ENCODE data around the gene CCDC51.

Gene CCDC51

GRCh38 chr3:48433472-48434118 is 6.3 kb downstream of the CCDC51 start:
- no peak for DNase-seq (ENCODE audit: low read depth in 1 of 2, low spot score in 1 of 2)

GRCh38 chr3:48432411-48433371 is 7.2 kb downstream of the CCDC51 start:
- DNase-seq (ENCODE audit: low read depth in 1 of 2, low spot score in 1 of 2), result no peak

GRCh38 chr3:48431224-48432029 is 8.5 kb downstream of the CCDC51 start:
- DNase-seq (ENCODE audit: low read depth in 1 of 2, low spot score in 1 of 2), result no peak

GRCh38 chr3:48430708-48431101 is 9.2 kb downstream of the CCDC51 start:
- no peak for DNase-seq (ENCODE audit: low read depth in 1 of 2, low spot score in 1 of 2)

GRCh38 chr3:48429960-48430707 is 9.8 kb downstream of the CCDC51 start, which contains the start of gene PLXNB1:
Gene PLXNB1, minus strand, starts transcription at chr3:48430086. Its CDS starts 5,475 bp downstream, at chr3:48424611.
- no peak for DNase-seq (ENCODE audit: low read depth in 1 of 2, low spot score in 1 of 2)

- DNase-seq (ENCODE audit: low read depth in 1 of 2, low spot score in 1 of 2), result peak; percentile 27 to 32
Observed at GRCh38 chr3:48429317-48429959, 10.5 kb downstream of the CCDC51 start.

- DNase-seq (ENCODE audit: low read depth in 1 of 2, low spot score in 1 of 2), result no peak
Observed at GRCh38 chr3:48428572-48429316, 11.2 kb downstream of the CCDC51 start.

- no peak for DNase-seq (ENCODE audit: low read depth in 1 of 2, low spot score in 1 of 2)
Observed at GRCh38 chr3:48428088-48428571, 11.8 kb downstream of the CCDC51 start.

- no peak for DNase-seq (ENCODE audit: low read depth in 1 of 2, low spot score in 1 of 2)
Observed at GRCh38 chr3:48427630-48427962, 12.3 kb downstream of the CCDC51 start.

GRCh38 chr3:48426944-48427629 is 12.8 kb downstream of the CCDC51 start:
- DNase-seq (ENCODE audit: low read depth in 1 of 2, low spot score in 1 of 2), result no peak

- no peak for DNase-seq (ENCODE audit: low read depth in 1 of 2, low spot score in 1 of 2)
Observed at GRCh38 chr3:48426401-48426909, 13.5 kb downstream of the CCDC51 start.

GRCh38 chr3:48425281-48425812 is 14.6 kb downstream of the CCDC51 start:
- DNase-seq (ENCODE audit: low read depth in 1 of 2, low spot score in 1 of 2), result no peak

GRCh38 chr3:48423883-48424695 is 15.8 kb downstream of the CCDC51 start:
- DNase-seq (ENCODE audit: low read depth in 1 of 2, low spot score in 1 of 2), result no peak

- no peak for DNase-seq (ENCODE audit: low read depth in 1 of 2, low spot score in 1 of 2)
Observed at GRCh38 chr3:48423241-48423882, 16.6 kb downstream of the CCDC51 start.

GRCh38 chr3:48422681-48423080 is 17.2 kb downstream of the CCDC51 start:
- DNase-seq (ENCODE audit: low read depth in 1 of 2, low spot score in 1 of 2), result no peak

- no peak for DNase-seq (ENCODE audit: low read depth in 1 of 2, low spot score in 1 of 2)
Observed at GRCh38 chr3:48422272-48422671, 17.6 kb downstream of the CCDC51 start.

GRCh38 chr3:48420561-48420960 is 19.4 kb downstream of the CCDC51 start:
- no peak for DNase-seq (ENCODE audit: low read depth in 1 of 2, low spot score in 1 of 2)
